Stimulated activated CD4-positive, alpha-beta T cell treated with anti-CD3 and anti-CD28 coated beads, Interleukin-15, amount 100 ng/mL, for 1 hour (primary cell): Measurements from ENCODE around the gene ADH1C.
"Not testable (repeated sequence)": the region's sequence is repeated elsewhere in the genome, so short reads cannot be mapped to it uniquely, and the experiment has no call there.

Experiments used
- DNase-seq, 2 donors: peaks; one replicate each; pipeline ENCODE4 v3.0.0-alpha.2; 2020; ENCODE audit warnings: low read depth in 1 of 2, low spot score in 1 of 2

Gene ADH1C

GRCh38 chr4:99352602-99353537 is at the start of gene ADH1C:
TSS of gene ADH1C (minus strand) at chr4:99352746. CDS start at chr4:99352675, 71 bp downstream.
- no peak for DNase-seq

GRCh38 chr4:99400831-99401230 is 48.3 kb upstream of the ADH1C start:
- DNase-seq: no peak

- DNase-seq: no peak
Observed at GRCh38 chr4:99399017-99399416, 46.5 kb upstream of the ADH1C start.

GRCh38 chr4:99395595-99396364 is 43.2 kb upstream of the ADH1C start:
- DNase-seq: no peak

- no peak for DNase-seq
Observed at GRCh38 chr4:99394896-99395295, 42.4 kb upstream of the ADH1C start.

GRCh38 chr4:99390055-99390454 is 37.5 kb upstream of the ADH1C start:
- DNase-seq: no peak

GRCh38 chr4:99389606-99390005 is 37.1 kb upstream of the ADH1C start:
- DNase-seq: no peak

- no peak for DNase-seq
Observed at GRCh38 chr4:99383833-99384392, 31.4 kb upstream of the ADH1C start.

- DNase-seq: no peak
Observed at GRCh38 chr4:99383399-99383798, 30.9 kb upstream of the ADH1C start.

GRCh38 chr4:99382745-99383360 is 30.3 kb upstream of the ADH1C start:
- DNase-seq: no peak

- no peak for DNase-seq
Observed at GRCh38 chr4:99381588-99382175, 29.1 kb upstream of the ADH1C start.

GRCh38 chr4:99379571-99379970 is 27.0 kb upstream of the ADH1C start:
- no peak for DNase-seq

GRCh38 chr4:99378876-99379275 is 26.3 kb upstream of the ADH1C start:
- no peak for DNase-seq

GRCh38 chr4:99377341-99377740 is 24.8 kb upstream of the ADH1C start:
- not testable (repeated sequence) for DNase-seq

GRCh38 chr4:99372464-99372863 is 19.9 kb upstream of the ADH1C start:
- not testable (repeated sequence) for DNase-seq

GRCh38 chr4:99367817-99368216 is 15.3 kb upstream of the ADH1C start:
- not testable (repeated sequence) for DNase-seq

GRCh38 chr4:99366491-99366890 is 13.9 kb upstream of the ADH1C start:
- DNase-seq: no peak

GRCh38 chr4:99362768-99363167 is 10.2 kb upstream of the ADH1C start:
- no peak for DNase-seq

GRCh38 chr4:99361899-99362275 is 9.3 kb upstream of the ADH1C start:
- no peak for DNase-seq

- DNase-seq: no peak
Observed at GRCh38 chr4:99361268-99361898, 8.8 kb upstream of the ADH1C start.
